ENCODE results near the gene SLC6A7. TPM values are rescaled to one million over a fixed set of nuclear protein-coding genes. Genes with fewer than 3 reads are reported as not detected.

SLC6A7 gene
- total RNA-seq, 4 donors from 2014 or later, result 0.07 TPM; not detected in 3

GRCh38 chr5:150204590-150204960 lies 14.7 kb downstream of the SLC6A7 start:
- no peaks in the 10 kb centered on the region for H3K36me3 ChIP-seq
- no peaks in the 10 kb centered on the region for H3K4me1 ChIP-seq
- H3K27me3 ChIP-seq, result no peaks in the 10 kb centered on the region
- ATAC-seq (no peak), DNase-seq (no peak)
- in situ Hi-C loops (cut with MboI; ENCODE audit: low sequenced_read_pairs in 4 of 4) (loop anchor here in 1 of 4 donors (25.0 kb wide), 1 partner anchor 167 kb away; no protein-coding TSS in a partner anchor), intact Hi-C loops (cut with DNase I; ENCODE audit: low total_unique reads) (no loop called here)
- no peaks in the 10 kb centered on the region for H3K9me3 ChIP-seq
- no peak overlapping the region for H3K4me3 ChIP-seq
- H3K27ac ChIP-seq, result no peak overlapping the region
- TF ChIP-seq, protein P1, sequence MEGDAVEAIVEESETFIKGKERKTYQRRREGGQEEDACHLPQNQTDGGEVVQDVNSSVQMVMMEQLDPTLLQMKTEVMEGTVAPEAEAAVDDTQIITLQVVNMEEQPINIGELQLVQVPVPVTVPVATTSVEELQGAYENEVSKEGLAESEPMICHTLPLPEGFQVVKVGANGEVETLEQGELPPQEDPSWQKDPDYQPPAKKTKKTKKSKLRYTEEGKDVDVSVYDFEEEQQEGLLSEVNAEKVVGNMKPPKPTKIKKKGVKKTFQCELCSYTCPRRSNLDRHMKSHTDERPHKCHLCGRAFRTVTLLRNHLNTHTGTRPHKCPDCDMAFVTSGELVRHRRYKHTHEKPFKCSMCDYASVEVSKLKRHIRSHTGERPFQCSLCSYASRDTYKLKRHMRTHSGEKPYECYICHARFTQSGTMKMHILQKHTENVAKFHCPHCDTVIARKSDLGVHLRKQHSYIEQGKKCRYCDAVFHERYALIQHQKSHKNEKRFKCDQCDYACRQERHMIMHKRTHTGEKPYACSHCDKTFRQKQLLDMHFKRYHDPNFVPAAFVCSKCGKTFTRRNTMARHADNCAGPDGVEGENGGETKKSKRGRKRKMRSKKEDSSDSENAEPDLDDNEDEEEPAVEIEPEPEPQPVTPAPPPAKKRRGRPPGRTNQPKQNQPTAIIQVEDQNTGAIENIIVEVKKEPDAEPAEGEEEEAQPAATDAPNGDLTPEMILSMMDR (IDR thresholded peaks at IDR 0.05 in 4 of 5, conservative IDR thresholded peaks at IDR 0.05 in 1 of 5), result no peak
- no peak for TF ChIP-seq POLR2A (IDR thresholded peaks at IDR 0.05)

DNA sequence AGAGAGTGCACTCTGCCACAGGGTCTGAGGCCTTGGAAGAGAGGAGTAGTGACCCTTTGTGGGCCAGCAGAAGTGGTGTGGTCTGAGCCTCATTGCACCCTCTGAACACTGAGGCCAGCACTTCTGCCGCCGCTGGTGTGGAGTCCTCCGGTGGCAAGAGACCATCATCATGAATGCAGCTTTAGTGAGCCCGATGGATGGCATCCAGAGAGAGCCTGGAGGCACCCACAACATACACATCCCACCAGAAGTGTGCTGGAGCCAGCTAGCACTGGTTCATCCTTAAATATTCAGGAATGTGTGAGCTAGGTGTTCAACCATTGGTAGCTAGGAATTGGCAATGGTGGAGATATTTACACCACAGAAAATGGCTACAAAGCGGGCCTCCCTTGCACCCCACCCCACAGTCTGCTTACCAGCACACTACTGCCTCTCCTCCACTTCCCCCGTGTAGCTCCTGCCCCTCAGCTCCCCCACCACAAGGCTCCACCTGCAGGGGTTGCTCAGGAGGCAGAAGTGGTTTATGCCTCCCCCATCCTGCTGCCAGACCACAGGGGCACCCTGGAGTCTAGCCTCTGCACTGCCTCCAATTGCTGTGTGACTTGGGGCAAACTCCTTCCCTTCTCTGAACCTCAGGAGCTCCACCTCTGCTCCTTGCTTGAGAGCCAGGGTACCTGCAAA lies 16.4 kb downstream of the SLC6A7 start:
- no peaks in the 10 kb centered on the region for H3K9me3 ChIP-seq
- H3K4me1 ChIP-seq, result no peaks in the 10 kb centered on the region
- H3K27ac ChIP-seq, result no peak overlapping the region
- TF ChIP-seq POLR2A (IDR thresholded peaks at IDR 0.05), result no peak
- TF ChIP-seq, protein P1 (IDR thresholded peaks at IDR 0.05 in 4 of 5, conservative IDR thresholded peaks at IDR 0.05 in 1 of 5), result no peak
- H3K4me3 ChIP-seq, result no peak overlapping the region
- intact Hi-C loops (cut with DNase I; ENCODE audit: low total_unique reads) (no loop called here), in situ Hi-C loops (cut with MboI; ENCODE audit: low sequenced_read_pairs in 4 of 4) (loop anchor here in 1 of 4 donors (25.0 kb wide), 1 partner anchor 169 kb away; no protein-coding TSS in a partner anchor)
- no peaks in the 10 kb centered on the region for H3K36me3 ChIP-seq
- no peaks in the 10 kb centered on the region for H3K27me3 ChIP-seq
- no peak for ATAC-seq
- DNase-seq, result no peak

DNA sequence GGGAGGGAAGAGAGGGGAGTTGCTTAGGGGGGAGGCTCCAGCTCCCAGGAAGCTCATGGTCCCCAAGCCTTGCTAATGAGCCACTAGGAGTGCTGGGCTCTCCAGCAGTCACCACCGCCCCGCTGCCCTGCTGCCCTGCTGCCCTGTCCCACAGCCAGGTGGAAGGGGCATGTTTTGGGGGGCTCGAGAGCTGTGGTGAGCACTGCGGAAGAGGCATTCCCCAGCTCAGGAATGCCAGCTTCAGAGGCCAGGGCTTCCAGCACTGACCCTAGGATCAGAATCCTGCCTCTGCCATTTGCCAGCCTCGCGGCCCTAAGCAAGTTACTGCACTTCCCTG lies 16.9 kb downstream of the SLC6A7 start:
- intact Hi-C loops (cut with DNase I; ENCODE audit: low total_unique reads) (loop anchor here (1.0 kb wide), 1 partner anchor 34 kb away; no protein-coding TSS in a partner anchor), in situ Hi-C loops (cut with MboI; ENCODE audit: low sequenced_read_pairs in 4 of 4) (loop anchor here in 1 of 4 donors (25.0 kb wide), 1 partner anchor 169 kb away; no protein-coding TSS in a partner anchor)
- Histone ChIP-seq H3K27ac (no peak overlapping the region), H3K4me3 (no peak overlapping the region), H3K36me3 (no peaks in the 10 kb centered on the region), H3K4me1 (no peaks in the 10 kb centered on the region), H3K9me3 (no peaks in the 10 kb centered on the region), H3K27me3 (no peaks in the 10 kb centered on the region)
- TF ChIP-seq POLR2A (IDR thresholded peaks at IDR 0.05), result no peak
- TF ChIP-seq, protein P1 (IDR thresholded peaks at IDR 0.05 in 4 of 5, conservative IDR thresholded peaks at IDR 0.05 in 1 of 5), result no peak
- no peak for ATAC-seq
- DNase-seq, result no peak

DNA sequence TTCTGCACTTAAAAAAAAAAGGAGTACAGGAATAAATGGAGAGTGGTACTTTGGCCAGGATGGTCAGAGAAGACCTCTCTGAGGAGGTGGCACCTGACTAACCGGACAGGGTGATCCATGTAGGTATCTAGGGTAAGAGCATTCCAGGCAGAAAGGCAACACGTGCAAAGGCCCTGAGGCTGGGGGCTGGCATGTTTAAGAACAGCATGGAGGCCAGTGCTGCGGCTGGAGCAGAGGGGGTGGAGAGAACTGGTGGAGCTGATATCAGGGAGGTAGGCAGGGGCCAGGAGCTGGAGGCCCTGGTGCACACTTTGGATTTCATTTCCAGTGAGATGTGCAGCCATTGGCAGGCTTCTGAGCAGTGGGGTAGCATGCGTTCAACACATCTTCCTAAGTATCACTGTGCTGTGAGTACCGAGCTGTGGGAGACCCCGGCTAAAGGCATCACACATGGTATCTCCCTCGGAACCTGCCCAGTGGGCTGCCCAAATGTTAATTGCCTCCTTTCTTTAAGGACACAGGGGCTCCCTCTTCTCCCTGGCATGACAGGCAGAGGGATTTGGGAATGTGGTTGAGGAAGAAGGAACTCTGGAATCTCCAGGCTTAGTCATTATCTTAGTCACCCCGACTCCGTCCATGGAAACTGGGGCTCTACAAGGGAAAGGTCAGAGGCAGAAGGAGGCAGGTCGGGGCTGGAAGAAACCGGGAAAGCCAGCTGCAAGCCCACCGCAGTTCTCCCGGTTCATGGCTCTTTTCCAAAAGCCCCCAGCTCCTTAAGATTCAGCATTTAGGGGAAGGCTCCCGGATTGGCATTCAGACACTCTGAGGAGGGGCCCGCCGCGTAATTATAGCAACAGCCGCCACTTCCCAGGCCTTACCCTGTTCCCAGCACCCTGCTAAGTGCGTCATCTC lies 18.6 kb downstream of the SLC6A7 start:
- intact Hi-C loops (cut with DNase I; ENCODE audit: low total_unique reads) (no loop called here), in situ Hi-C loops (cut with MboI; ENCODE audit: low sequenced_read_pairs in 4 of 4) (loop anchor here in 1 of 4 donors (25.0 kb wide), 1 partner anchor 171 kb away; no protein-coding TSS in a partner anchor)
- no peak for DNase-seq
- no peak for TF ChIP-seq POLR2A (IDR thresholded peaks at IDR 0.05)
- H3K4me3 ChIP-seq, result no peak overlapping the region
- H3K27ac ChIP-seq, result no peak overlapping the region
- no peak for ATAC-seq
- no peaks in the 10 kb centered on the region for H3K36me3 ChIP-seq
- no peaks in the 10 kb centered on the region for H3K27me3 ChIP-seq
- no peaks in the 10 kb centered on the region for H3K4me1 ChIP-seq
- no peaks in the 10 kb centered on the region for H3K9me3 ChIP-seq

DNA sequence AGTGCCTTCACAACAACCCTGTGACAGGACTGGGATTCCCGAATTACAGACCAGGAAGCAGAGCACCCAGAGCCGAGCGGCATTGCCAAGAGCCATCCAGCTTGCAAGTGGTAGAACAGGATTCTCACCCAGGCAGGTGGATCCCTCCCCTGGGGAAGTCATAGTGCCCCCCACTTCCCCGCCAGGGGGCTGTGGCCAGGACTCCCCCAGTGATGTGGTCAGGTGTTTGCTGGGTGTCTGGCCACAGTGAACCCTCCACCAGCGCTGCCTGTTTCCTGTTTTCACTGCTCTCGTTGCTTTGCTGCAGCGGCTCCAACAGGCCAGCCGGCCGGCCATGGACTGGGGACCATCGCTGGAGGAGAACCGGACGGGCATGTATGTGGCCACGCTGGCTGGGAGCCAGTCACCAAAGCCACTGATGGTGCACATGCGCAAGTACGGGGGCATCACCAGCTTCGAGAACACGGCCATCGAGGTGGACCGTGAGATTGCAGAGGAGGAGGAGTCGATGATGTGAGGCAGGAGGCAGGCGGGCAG lies 19.3 kb downstream of the SLC6A7 start:
- H3K27ac ChIP-seq, result no peak overlapping the region
- in situ Hi-C loops (cut with MboI; ENCODE audit: low sequenced_read_pairs in 4 of 4) (loop anchor here in 1 of 4 donors (25.0 kb wide), 1 partner anchor 172 kb away; no protein-coding TSS in a partner anchor), intact Hi-C loops (cut with DNase I; ENCODE audit: low total_unique reads) (no loop called here)
- no peak for ATAC-seq
- no peaks in the 10 kb centered on the region for H3K27me3 ChIP-seq
- no peak for DNase-seq
- TF ChIP-seq, protein P1 (IDR thresholded peaks at IDR 0.05 in 4 of 5, conservative IDR thresholded peaks at IDR 0.05 in 1 of 5), result no peak
- no peak for TF ChIP-seq POLR2A (IDR thresholded peaks at IDR 0.05)
- H3K4me3 ChIP-seq, result no peak overlapping the region
- H3K9me3 ChIP-seq, result no peaks in the 10 kb centered on the region
- H3K36me3 ChIP-seq, result no peaks in the 10 kb centered on the region
- no peaks in the 10 kb centered on the region for H3K4me1 ChIP-seq

All from gastrocnemius medialis (tissue), 4 donors.